Stimulated activated CD8-positive, alpha-beta memory T cell treated with anti-CD3 and anti-CD28 coated beads, Interleukin-12 subunit alpha, Interleukin-12 subunit beta, amount 100 ng/mL, for 1 hour (primary cell): Measurements from ENCODE around the gene TPCN2.
"Not testable (repeated sequence)": the region's sequence is repeated elsewhere in the genome, so short reads cannot be mapped to it uniquely, and the experiment has no call there.

ENCODE experiments used
- DNase-seq: peaks from one replicate; pipeline ENCODE4 v3.0.0-alpha.2; 2020; ENCODE audit warnings: low read depth

TPCN2 gene

GRCh38 chr11:69048694-69049489 is at the start of gene TPCN2:
Gene TPCN2 (plus strand): TSS chr11:69048932. CDS start chr11:69048998, 66 bp downstream.
- peak; percentile 84 for DNase-seq

- DNase-seq = no peak
Observed at GRCh38 chr11:68999093-68999747, 49.5 kb upstream of the TPCN2 start.

GRCh38 chr11:68999748-69000355 is 48.9 kb upstream of the TPCN2 start:
- not testable (repeated sequence) for DNase-seq

GRCh38 chr11:69000391-69000790 is 48.3 kb upstream of the TPCN2 start:
- DNase-seq = no peak

GRCh38 chr11:69000831-69001242 is 47.9 kb upstream of the TPCN2 start:
- no peak for DNase-seq

- no peak for DNase-seq
Observed at GRCh38 chr11:69001243-69002081, 47.3 kb upstream of the TPCN2 start.

GRCh38 chr11:69002110-69002569 is 46.6 kb upstream of the TPCN2 start:
- DNase-seq = no peak

GRCh38 chr11:69002570-69003231 is 46.0 kb upstream of the TPCN2 start:
- no peak for DNase-seq

- no peak for DNase-seq
Observed at GRCh38 chr11:69003301-69003865, 45.3 kb upstream of the TPCN2 start.

- no peak for DNase-seq
Observed at GRCh38 chr11:69003866-69004367, 44.8 kb upstream of the TPCN2 start.

GRCh38 chr11:69004411-69005182 is 44.1 kb upstream of the TPCN2 start:
- DNase-seq = no peak

- no peak for DNase-seq
Observed at GRCh38 chr11:69005183-69005630, 43.5 kb upstream of the TPCN2 start.

GRCh38 chr11:69005631-69006368 is 42.9 kb upstream of the TPCN2 start:
- no peak for DNase-seq

- no peak for DNase-seq
Observed at GRCh38 chr11:69006816-69007215, 41.9 kb upstream of the TPCN2 start.

- no peak for DNase-seq
Observed at GRCh38 chr11:69007975-69008381, 40.8 kb upstream of the TPCN2 start.

GRCh38 chr11:69008737-69009440 is 39.8 kb upstream of the TPCN2 start:
- DNase-seq = no peak

- no peak for DNase-seq
Observed at GRCh38 chr11:69009441-69010211, 39.1 kb upstream of the TPCN2 start.

- no peak for DNase-seq
Observed at GRCh38 chr11:69010361-69010891, 38.3 kb upstream of the TPCN2 start.
